Astrocyte (in vitro differentiated cells and primary cell): Measurements from ENCODE around the gene AKR1B15. TPM values are rescaled to one million over a fixed set of nuclear protein-coding genes. Genes with fewer than 3 reads are reported as not detected.

Experiments
- DNase-seq: peaks from one replicate; pipeline ENCODE4 v3.0.0-alpha.2; 2010; ENCODE audit warnings: low read depth
- FAIRE-seq: peaks from 2 replicates; lab custom pipeline; 2011; peaks lifted over from hg19 to GRCh38; lab: Jason Lieb, UNC
- H2AFZ ChIP-seq: 2 replicates; pipeline ENCODE4 v1.6.0; 2012; ENCODE audit warnings: low read depth, low read length, inconsistent platforms
- H3K27ac ChIP-seq: 2 replicates; pipeline ENCODE4 v1.5.1; 2011; ENCODE audit warnings: low read depth, low read length, inconsistent platforms
- H3K27me3 ChIP-seq: 2 replicates; pipeline ENCODE4 v1.6.0; 2011; ENCODE audit warnings: low read length, inconsistent platforms; ENCODE audit not compliant: insufficient read depth
- H3K36me3 ChIP-seq: 2 replicates; pipeline ENCODE4 v1.5.1; 2011; ENCODE audit warnings: low read length, inconsistent platforms; ENCODE audit not compliant: insufficient read depth
- H3K4me1 ChIP-seq: 2 replicates; pipeline ENCODE4 v1.5.1; 2011; ENCODE audit warnings: low read length, inconsistent platforms; ENCODE audit not compliant: insufficient read depth
- H3K4me2 ChIP-seq: 2 replicates; pipeline ENCODE4 v1.6.0; 2012; ENCODE audit warnings: low read length, inconsistent platforms
- H3K4me3 ChIP-seq: 2 replicates; pipeline ENCODE4 v1.5.1; 2011; ENCODE audit warnings: low read depth, mild to moderate bottlenecking, low read length, inconsistent platforms; ENCODE audit not compliant: insufficient read depth
- H3K79me2 ChIP-seq: 2 replicates; pipeline ENCODE4 v1.6.0; 2012; ENCODE audit warnings: mild to moderate bottlenecking, low read length, inconsistent platforms; ENCODE audit not compliant: insufficient read depth
- H3K9ac ChIP-seq: 2 replicates; pipeline ENCODE4 v1.6.0; 2012; ENCODE audit warnings: mild to moderate bottlenecking, low read length, inconsistent platforms
- H3K9me3 ChIP-seq: 2 replicates; pipeline ENCODE4 v1.5.1; 2012; ENCODE audit warnings: low read depth, mild to moderate bottlenecking, low read length, inconsistent platforms; ENCODE audit not compliant: insufficient read depth
- H4K20me1 ChIP-seq: 2 replicates; pipeline ENCODE4 v1.6.0; 2012; ENCODE audit warnings: low read length, inconsistent platforms; ENCODE audit not compliant: insufficient read depth
- H3K27ac Mint-ChIP-seq: one replicate; pipeline ENCODE4 v1.8.0; 2021; ENCODE audit warnings: mild to moderate bottlenecking, mixed read lengths; ENCODE audit not compliant: unreplicated experiment
- H3K27me3 Mint-ChIP-seq: one replicate; pipeline ENCODE4 v1.8.0; 2021; ENCODE audit warnings: low read depth, mixed read lengths; ENCODE audit not compliant: unreplicated experiment
- H3K36me3 Mint-ChIP-seq: one replicate; pipeline ENCODE4 v1.8.0; 2021; ENCODE audit warnings: low read depth, mixed read lengths; ENCODE audit not compliant: unreplicated experiment
- H3K4me1 Mint-ChIP-seq: one replicate; pipeline ENCODE4 v1.8.0; 2021; ENCODE audit warnings: low read depth, mixed read lengths; ENCODE audit not compliant: unreplicated experiment
- H3K4me3 Mint-ChIP-seq: one replicate; pipeline ENCODE4 v1.8.0; 2021; ENCODE audit warnings: mild to moderate bottlenecking, moderate library complexity, mixed read lengths; ENCODE audit not compliant: unreplicated experiment
- H3K9me3 Mint-ChIP-seq: one replicate; pipeline ENCODE4 v1.8.0; 2021; ENCODE audit warnings: mild to moderate bottlenecking, mixed read lengths; ENCODE audit not compliant: unreplicated experiment
- EZH2 ChIP-seq: IDR thresholded peaks from 2 replicates; pipeline ENCODE4 v1.6.1; 2012; ENCODE audit warnings: mild to moderate bottlenecking, low read length, inconsistent platforms; ENCODE audit not compliant: insufficient read depth
- total RNA-seq: library from RNA; stranded (reverse); gene quantifications from 2 replicates; pipeline ENCODE4 v1.2.1, GENCODE V29; 2021
- TF ChIP-seq, protein P1 (sequence below): IDR thresholded peaks from 2 replicates; pipeline ENCODE4 v1.5.1; 2011; ENCODE audit warnings: low read depth, mild to moderate bottlenecking, inconsistent platforms, low read length, moderate library complexity; ENCODE audit not compliant: insufficient read depth

AKR1B15 gene
- total RNA-seq, 1 donor from 2014 or later, result not detected

DNA sequence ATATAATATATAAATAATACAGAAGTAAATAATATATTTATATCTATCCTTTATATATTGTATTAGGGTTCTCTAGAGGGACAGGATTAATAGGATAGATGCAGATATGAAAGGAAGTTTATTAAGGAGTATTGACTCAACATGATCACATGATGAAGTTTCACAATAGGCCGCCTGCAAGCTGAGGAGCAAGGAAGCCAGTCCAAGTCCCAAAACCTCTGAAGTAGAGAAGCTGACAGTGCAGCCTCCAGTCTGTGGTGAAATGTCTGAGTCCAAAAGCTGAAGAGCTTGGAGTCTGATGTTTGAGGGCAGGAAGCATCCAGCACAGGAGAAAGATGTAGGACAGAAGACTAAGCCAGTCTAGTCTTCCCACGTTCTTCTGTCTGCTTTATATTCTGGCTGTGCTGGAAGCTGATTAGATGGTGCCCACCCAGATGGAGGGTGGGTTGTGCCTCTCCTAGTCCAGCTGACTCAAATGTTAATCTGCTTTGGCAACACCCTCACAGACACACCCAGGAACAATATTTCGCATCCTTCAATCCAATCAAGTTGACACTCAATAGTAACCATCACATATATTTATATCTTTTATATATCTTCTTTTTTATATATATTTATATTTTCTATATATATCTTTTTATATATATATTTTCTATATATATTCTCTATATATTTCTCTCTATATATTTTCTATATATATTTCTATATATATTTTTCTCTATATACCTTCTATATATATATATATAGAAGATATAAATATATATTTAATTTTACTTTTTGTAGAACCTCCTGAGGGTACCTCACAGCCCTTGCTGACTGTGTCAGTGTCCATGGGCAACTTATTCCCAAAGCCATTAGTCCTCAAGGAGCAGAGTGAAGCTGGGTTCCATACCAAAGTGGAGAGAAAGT is 46.2 kb upstream of the AKR1B15 start:
- H3K27ac Mint-ChIP-seq, result no peak overlapping the region
- no peak overlapping the region for H3K4me3 ChIP-seq
- no peaks in the 10 kb centered on the region for H4K20me1 ChIP-seq
- H3K36me3 ChIP-seq, result no peaks in the 10 kb centered on the region
- TF ChIP-seq EZH2, result no peak
- TF ChIP-seq, protein P1, sequence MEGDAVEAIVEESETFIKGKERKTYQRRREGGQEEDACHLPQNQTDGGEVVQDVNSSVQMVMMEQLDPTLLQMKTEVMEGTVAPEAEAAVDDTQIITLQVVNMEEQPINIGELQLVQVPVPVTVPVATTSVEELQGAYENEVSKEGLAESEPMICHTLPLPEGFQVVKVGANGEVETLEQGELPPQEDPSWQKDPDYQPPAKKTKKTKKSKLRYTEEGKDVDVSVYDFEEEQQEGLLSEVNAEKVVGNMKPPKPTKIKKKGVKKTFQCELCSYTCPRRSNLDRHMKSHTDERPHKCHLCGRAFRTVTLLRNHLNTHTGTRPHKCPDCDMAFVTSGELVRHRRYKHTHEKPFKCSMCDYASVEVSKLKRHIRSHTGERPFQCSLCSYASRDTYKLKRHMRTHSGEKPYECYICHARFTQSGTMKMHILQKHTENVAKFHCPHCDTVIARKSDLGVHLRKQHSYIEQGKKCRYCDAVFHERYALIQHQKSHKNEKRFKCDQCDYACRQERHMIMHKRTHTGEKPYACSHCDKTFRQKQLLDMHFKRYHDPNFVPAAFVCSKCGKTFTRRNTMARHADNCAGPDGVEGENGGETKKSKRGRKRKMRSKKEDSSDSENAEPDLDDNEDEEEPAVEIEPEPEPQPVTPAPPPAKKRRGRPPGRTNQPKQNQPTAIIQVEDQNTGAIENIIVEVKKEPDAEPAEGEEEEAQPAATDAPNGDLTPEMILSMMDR, result no peak
- H3K27me3 Mint-ChIP-seq, result no peaks in the 10 kb centered on the region
- no peaks in the 10 kb centered on the region for H3K9me3 ChIP-seq
- no peak overlapping the region for H3K4me2 ChIP-seq
- H3K27ac ChIP-seq, result no peak overlapping the region
- DNase-seq, result peak; percentile 12
- no peaks in the 10 kb centered on the region for H3K4me1 Mint-ChIP-seq
- no peaks in the 10 kb centered on the region for H3K36me3 Mint-ChIP-seq
- no peaks in the 10 kb centered on the region for H3K27me3 ChIP-seq
- no peak overlapping the region for H3K9ac ChIP-seq
- no peaks in the 10 kb centered on the region for H3K79me2 ChIP-seq
- H3K4me3 Mint-ChIP-seq, result no peak overlapping the region
- FAIRE-seq, result no peak
- no peak overlapping the region for H2AFZ ChIP-seq
- H3K4me1 ChIP-seq, result no peaks in the 10 kb centered on the region
- H3K9me3 Mint-ChIP-seq, result no peaks in the 10 kb centered on the region

DNA sequence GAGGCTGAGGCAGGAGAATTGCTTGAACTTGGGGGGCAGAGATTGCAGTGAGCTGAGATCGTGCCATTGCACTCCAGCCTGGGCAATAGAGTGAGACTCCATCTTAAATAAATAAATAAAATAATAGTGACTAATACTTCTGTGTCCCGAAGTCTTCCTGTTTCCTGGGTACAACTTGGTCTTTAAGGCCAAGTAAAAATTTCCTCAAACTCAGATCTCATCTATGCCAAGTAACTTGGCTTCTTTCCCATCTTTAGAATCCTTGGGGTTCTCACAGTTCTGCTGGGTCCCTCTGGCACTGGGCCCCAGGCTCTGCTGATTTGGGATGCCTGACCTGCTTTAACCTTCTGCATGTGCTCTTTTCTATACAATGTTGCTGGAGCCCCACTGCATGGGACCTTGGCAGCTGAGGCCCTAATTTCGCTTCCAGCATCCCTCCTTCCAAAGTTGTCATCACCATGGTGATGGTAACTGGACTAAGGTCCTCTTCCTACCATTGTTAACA is 44.2 kb upstream of the AKR1B15 start:
- DNase-seq, result no peak
- no peaks in the 10 kb centered on the region for H3K9me3 ChIP-seq
- Mint-ChIP-seq H3K9me3 (no peaks in the 10 kb centered on the region), H3K4me3 (no peak overlapping the region), H3K27ac (no peak overlapping the region), H3K27me3 (peaks cover 5% of the 10 kb centered on the region), H3K36me3 (no peaks in the 10 kb centered on the region), H3K4me1 (no peaks in the 10 kb centered on the region)
- no peak for FAIRE-seq
- no peaks in the 10 kb centered on the region for H3K4me1 ChIP-seq
- H3K4me3 ChIP-seq, result no peak overlapping the region
- H3K36me3 ChIP-seq, result no peaks in the 10 kb centered on the region
- H3K27ac ChIP-seq, result no peak overlapping the region
- no peak for TF ChIP-seq EZH2
- TF ChIP-seq, protein P1, result no peak
- H4K20me1 ChIP-seq, result no peaks in the 10 kb centered on the region
- H3K27me3 ChIP-seq, result no peaks in the 10 kb centered on the region
- H3K9ac ChIP-seq, result no peak overlapping the region
- no peaks in the 10 kb centered on the region for H3K79me2 ChIP-seq
- no peak overlapping the region for H3K4me2 ChIP-seq
- no peak overlapping the region for H2AFZ ChIP-seq

DNA sequence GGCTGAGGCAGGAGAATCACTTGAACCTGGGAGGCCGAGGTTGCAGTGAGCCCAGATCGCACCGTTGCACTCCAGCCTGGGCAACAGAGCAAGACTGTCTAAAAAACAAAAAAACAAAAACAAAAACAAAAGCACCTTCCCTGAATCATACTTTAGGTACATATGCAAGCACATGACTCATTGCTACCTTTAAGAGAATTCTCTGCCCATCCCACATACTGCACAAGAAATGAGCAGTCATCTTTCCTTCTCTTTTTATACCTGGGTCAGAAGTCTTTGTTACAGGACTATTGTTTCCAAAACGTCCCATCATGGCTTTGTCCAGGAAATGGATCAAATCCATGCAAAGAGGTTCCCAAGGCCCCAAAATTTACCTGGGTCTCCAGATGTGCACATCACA is 43.1 kb upstream of the AKR1B15 start:
- Mint-ChIP-seq H3K4me3 (no peak overlapping the region), H3K27me3 (peaks cover 5% of the 10 kb centered on the region), H3K9me3 (no peaks in the 10 kb centered on the region), H3K4me1 (no peaks in the 10 kb centered on the region), H3K27ac (no peak overlapping the region), H3K36me3 (no peaks in the 10 kb centered on the region)
- Histone ChIP-seq H3K27me3 (no peaks in the 10 kb centered on the region), H2AFZ (no peak overlapping the region), H3K9ac (no peak overlapping the region), H3K36me3 (no peaks in the 10 kb centered on the region), H4K20me1 (no peaks in the 10 kb centered on the region), H3K4me3 (no peak overlapping the region), H3K4me2 (no peak overlapping the region), H3K4me1 (no peaks in the 10 kb centered on the region), H3K27ac (no peak overlapping the region), H3K79me2 (no peaks in the 10 kb centered on the region), H3K9me3 (no peaks in the 10 kb centered on the region)
- TF ChIP-seq, protein P1, result no peak
- TF ChIP-seq EZH2, result no peak
- no peak for DNase-seq
- no peak for FAIRE-seq
